Stimulated activated CD4-positive, alpha-beta T cell treated with anti-CD3 and anti-CD28 coated beads, TNF-alpha, amount 100 ng/mL, for 4 hours (primary cell): ENCODE measurements around the gene CACYBP.
"Not testable (repeated sequence)": the region's sequence is repeated elsewhere in the genome, so short reads cannot be mapped to it uniquely, and the experiment has no call there.

ENCODE experiments used
- DNase-seq, 3 experiments: peaks; one replicate each; pipeline ENCODE4 v3.0.0-alpha.2; 2020; ENCODE audit warnings: low read depth in 3 of 3

The CACYBP gene

GRCh38 chr1:175009532-175009931, 9.8 kb downstream of the CACYBP start:
- no peak for DNase-seq

DNA sequence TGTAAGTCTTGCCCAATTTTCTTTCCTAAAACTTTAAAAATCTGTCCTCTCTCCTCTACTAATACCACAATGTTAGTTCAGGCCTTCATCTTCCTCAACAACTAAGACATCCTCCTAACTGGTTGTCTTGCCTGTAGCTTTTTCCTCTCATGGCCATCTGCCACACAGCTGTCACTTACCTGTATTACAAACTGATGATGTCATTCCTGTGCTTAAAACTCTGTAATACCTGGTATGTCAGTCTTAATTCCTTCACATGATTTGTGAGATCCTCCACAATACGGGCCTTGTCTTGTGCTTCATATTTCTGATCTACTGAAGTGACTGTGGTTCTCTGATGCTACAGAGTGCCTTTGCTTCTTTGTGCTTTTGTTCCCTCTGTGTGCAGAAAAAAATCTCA, 13.7 kb downstream of the CACYBP start:
- no peak for DNase-seq

- DNase-seq: no peak
These were observed 15.5 kb downstream of the CACYBP start for GRCh38 chr1:175015243-175015642.

GRCh38 chr1:175019524-175019923, 19.8 kb downstream of the CACYBP start:
- DNase-seq: no peak

DNA sequence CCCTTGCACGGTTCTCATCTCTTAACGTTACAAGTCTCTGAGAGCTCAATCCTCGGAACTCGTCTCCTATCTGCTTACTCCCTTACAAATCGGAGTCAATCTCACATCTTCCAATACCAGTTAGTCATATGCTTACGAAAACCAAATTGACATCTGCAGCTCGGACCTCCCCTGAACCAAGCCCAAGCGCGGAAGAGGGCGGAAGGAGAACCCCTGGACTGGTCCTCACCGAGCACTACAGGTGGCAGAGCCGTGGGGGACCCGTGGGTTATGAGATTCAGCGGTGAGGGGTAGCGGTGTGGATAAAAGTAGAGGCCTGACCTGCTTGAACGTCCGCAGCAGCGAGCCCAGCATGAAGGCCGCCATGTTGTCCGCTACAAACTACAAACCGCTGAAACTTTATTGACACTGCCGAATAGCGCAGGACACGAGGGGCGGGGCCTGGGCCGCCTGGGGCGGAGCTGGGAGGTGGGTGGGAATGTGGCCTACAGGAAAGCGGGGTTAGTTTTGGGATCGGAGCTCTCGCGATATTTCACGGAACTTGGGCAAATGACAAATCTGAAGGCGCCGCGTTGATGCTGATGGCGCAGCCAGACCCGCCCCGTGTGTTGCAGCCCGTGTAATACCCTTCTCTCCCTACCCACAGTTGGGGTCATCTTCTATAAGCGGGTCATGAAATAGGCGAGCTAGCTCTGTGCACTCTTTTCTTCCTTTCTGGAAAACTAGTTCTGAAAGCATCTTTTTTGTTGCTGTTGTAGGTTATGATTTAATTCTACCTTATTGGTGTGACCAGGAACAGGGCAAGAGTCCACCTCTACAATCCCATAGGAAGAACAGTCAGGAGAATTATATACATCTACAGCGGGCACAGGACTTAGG, 23.5 kb downstream of the CACYBP start, which contains the start of gene MRPS14:
Gene MRPS14 (minus strand): TSS at position 383 of the 879 bp plus-strand sequence. CDS start 17 bp downstream, at position 366.
- peak; percentile 97 to 98 (median 98) for DNase-seq

GRCh38 chr1:175023922-175024242, 24.1 kb downstream of the CACYBP start:
- not testable (repeated sequence) for DNase-seq

GRCh38 chr1:175024773-175025172, 25.0 kb downstream of the CACYBP start:
- DNase-seq: no peak

DNA sequence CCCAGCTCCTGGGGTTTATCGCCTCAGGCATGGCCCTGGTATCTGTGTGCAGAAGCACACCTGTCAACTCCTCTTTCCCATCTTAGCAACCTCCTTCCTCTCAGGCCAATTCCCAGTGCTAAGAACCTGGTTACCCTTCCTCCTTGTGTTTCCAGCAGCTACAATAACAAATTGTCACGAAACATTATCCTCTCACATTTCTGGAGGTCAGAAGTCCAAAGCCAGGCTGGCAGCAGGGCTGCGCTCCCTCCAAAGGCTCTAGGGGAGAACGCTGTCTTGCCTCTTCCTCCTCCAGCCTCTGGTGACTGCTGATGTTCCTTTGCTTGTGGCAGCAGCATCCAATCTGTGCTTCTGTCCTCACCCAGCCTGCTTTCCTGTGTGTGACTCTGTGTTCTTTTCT, 34.2 kb downstream of the CACYBP start:
- no peak for DNase-seq

DNA sequence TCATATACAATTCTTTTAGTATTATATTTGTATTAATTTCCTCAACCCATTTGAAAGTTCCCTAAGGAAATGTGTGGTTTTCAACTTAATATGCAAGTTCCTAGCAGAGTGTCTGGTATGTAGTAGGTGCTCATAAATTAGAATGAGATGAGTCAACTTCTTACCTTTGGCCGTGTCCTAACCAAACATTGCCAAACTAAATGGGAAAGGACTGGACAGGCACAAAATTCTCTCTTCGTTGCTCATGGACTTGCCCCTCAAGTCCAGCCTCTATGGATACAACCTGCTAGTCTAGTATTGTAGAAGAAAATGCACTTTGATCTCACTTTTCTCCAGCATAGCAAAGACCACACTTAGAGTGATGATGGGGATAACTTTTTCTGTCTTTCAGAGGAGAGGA, 35.0 kb downstream of the CACYBP start:
- no peak for DNase-seq

- no peak for DNase-seq
These were observed 36.1 kb downstream of the CACYBP start for GRCh38 chr1:175035865-175036264.

- DNase-seq: no peak
These were observed 36.7 kb downstream of the CACYBP start for GRCh38 chr1:175036476-175036875.

GRCh38 chr1:175037416-175037815, 37.7 kb downstream of the CACYBP start:
- DNase-seq: no peak

GRCh38 chr1:175040324-175040879, 40.7 kb downstream of the CACYBP start:
- DNase-seq: no peak

GRCh38 chr1:175042650-175043049, 42.9 kb downstream of the CACYBP start:
- DNase-seq: no peak

DNA sequence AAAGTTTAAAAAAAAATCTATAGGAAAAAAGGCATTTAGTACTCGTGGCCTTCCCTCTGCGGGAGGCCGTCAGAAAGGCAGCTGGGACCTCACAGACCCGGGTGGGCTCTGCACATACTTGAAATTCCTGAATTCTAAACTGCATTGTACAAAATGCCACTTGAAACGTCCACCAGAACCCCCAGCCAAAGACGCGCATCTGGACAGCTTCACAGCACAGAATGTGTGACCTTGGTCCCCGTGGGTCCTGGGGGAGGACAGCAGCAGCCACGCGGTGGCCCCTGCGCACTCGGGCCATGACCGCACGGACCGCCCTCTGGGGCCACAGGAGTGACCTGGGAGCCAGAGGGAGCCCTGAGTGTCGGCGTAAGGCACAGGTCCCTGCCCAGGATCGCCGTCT, 44.1 kb downstream of the CACYBP start:
- no peak for DNase-seq

DNA sequence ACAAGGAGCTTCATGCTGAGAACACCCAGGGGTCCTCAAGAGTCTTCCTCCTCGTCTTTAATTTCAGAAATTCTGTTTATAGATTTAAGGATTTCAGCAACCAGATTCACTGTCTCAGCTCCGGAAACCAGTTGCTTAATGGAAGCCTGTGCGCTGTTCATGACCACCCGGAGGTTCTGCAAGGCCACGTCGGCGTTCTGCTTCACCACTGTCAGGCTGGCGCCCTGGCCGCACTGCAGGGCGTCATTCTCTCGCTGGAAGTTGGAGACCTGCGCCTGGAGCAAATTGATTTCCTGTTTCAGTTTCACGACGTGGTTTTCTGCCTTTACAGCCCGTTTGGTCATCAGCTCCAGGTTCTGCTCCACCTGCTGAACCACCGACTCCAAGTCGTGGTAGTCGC, 44.8 kb downstream of the CACYBP start:
- not testable (repeated sequence) for DNase-seq

DNA sequence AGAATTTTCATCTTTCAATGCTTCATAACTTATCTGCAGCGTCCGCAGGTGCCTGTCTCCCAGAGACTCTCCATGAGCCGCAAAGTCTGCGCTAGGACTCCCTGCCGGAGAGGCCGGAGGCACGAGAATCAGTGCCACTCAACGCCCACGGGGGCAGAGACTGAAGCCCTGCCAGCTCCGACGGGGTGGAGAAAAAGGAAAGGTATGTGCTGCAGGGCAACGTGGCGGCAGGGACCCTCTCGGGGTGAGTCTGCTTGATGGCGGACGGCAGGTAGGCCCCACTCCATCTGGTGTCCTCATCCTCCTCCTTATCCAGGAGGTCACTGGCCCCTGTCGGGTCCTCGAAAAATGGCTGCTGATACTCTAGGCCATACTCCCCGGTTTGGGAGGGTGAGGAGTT, 45.4 kb downstream of the CACYBP start:
- DNase-seq: no peak

- DNase-seq: no peak
These were observed 45.8 kb downstream of the CACYBP start for GRCh38 chr1:175045519-175045918.

- DNase-seq: no peak
These were observed 51.2 kb downstream of the CACYBP start for GRCh38 chr1:175050992-175051391.

DNA sequence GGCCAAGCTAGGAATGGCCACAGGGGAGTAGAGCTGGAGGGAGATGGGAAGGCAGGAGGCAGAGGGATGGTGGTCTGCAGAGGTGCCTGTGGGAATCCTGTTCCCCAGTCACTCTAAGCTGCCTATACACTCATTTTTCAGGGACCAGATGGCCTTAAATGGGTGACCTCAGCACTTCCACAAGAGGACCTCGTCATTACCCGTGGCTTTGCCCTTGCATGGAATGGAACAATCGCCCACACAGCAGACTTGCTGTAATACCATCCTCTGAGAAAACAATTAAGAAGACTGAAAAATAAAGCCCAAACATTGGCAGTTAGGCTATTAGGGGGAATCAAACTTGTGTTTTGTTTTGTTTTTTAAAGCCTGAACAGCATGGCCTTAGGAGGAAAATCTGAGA, 55.0 kb downstream of the CACYBP start:
- no peak for DNase-seq
